Naive thymus-derived CD4-positive, alpha-beta T cell (primary cell): ENCODE data around the gene UMAD1. TPM values are rescaled to one million over a fixed set of nuclear protein-coding genes. Genes with fewer than 3 reads are reported as not detected.

ENCODE experiments used
- ATAC-seq: fragments of 150-1000 bp; cut with Tn5 transposase; 2 replicates; pipeline ENCODE4 v1.10.0; 2021; ENCODE audit warnings: mild to moderate bottlenecking, moderate library complexity
- CTCF ChIA-PET: fragments of 350-600 bp; sonication (Branson Sonifier 250); formaldehyde crosslinking; loops from one replicate; lab custom pipeline; 2021; ENCODE audit warnings: antibody characterized with exemption; lab: Charles Lee
- POLR2A ChIA-PET: fragments of 350-600 bp; sonication (Branson Sonifier 250); formaldehyde crosslinking; loops from one replicate; lab custom pipeline; 2021; ENCODE audit warnings: antibody characterized with exemption, inconsistent platforms; lab: Charles Lee
- DNase-seq, 9 donors: peaks; one replicate each; pipeline versions ENCODE4 v3.0.0 to v3.0.0-alpha.2; 2020 to 2022; ENCODE audit warnings: mixed read lengths in 1 of 9
- H3K27ac ChIP-seq: one replicate; pipeline ENCODE4 v1.7.0; 2013; ENCODE audit warnings: mild to moderate bottlenecking, low read depth, low read length, moderate library complexity
- H3K27me3 ChIP-seq, 2 donors: one replicate each; pipeline ENCODE4 v1.7.0; 2013; ENCODE audit warnings: low read length in 2 of 2, mild to moderate bottlenecking in 2 of 2, moderate library complexity in 2 of 2; ENCODE audit not compliant: control insufficient read depth in 2 of 2, insufficient read depth in 2 of 2
- H3K36me3 ChIP-seq, 3 experiments: 1 replicate in 2 of 3; 2 replicates in 1 of 3; pipeline ENCODE4 v1.7.0; 2013; ENCODE audit warnings: low read length in 3 of 3, mild to moderate bottlenecking in 3 of 3, moderate library complexity in 1 of 3; ENCODE audit not compliant: insufficient read depth in 3 of 3, control insufficient read depth in 2 of 3
- H3K4me1 ChIP-seq, 2 donors: one replicate each; pipeline ENCODE4 v1.7.0; 2013; ENCODE audit warnings: low read length in 2 of 2, mild to moderate bottlenecking in 2 of 2, moderate library complexity in 1 of 2; ENCODE audit not compliant: control insufficient read depth in 2 of 2, insufficient read depth in 2 of 2
- H3K4me3 ChIP-seq: 2 replicates; pipeline ENCODE4 v1.7.0; 2013; ENCODE audit warnings: mild to moderate bottlenecking, low read length
- H3K9me3 ChIP-seq, 3 experiments: 1 replicate in 2 of 3; 2 replicates in 1 of 3; pipeline ENCODE4 v1.7.0; 2013; ENCODE audit warnings: low read length in 3 of 3; ENCODE audit not compliant: control insufficient read depth in 2 of 3
- H3K27ac Mint-ChIP-seq, 9 donors: one replicate each; pipeline ENCODE4 v1.8.0; 2020 to 2022; ENCODE audit warnings: mixed read lengths in 9 of 9, mild to moderate bottlenecking in 8 of 9, moderate library complexity in 5 of 9, inconsistent platforms in 2 of 9
- H3K27me3 Mint-ChIP-seq, 5 donors: one replicate each; pipeline ENCODE4 v1.8.0; 2021 to 2022; ENCODE audit warnings: mixed read lengths in 5 of 5, mild to moderate bottlenecking in 1 of 5
- H3K36me3 Mint-ChIP-seq, 5 donors: one replicate each; pipeline ENCODE4 v1.8.0; 2020 to 2022; ENCODE audit warnings: mixed read lengths in 5 of 5, mild to moderate bottlenecking in 3 of 5, inconsistent platforms in 1 of 5
- H3K4me1 Mint-ChIP-seq, 7 donors: one replicate each; pipeline ENCODE4 v1.8.0; 2020 to 2022; ENCODE audit warnings: mixed read lengths in 7 of 7, mild to moderate bottlenecking in 3 of 7, inconsistent platforms in 1 of 7
- H3K4me3 Mint-ChIP-seq, 10 donors: one replicate each; pipeline ENCODE4 v1.8.0; 2020 to 2022; ENCODE audit warnings: mild to moderate bottlenecking in 10 of 10, mixed read lengths in 10 of 10, moderate library complexity in 6 of 10, inconsistent platforms in 2 of 10
- H3K9me3 Mint-ChIP-seq, 11 donors: one replicate each; pipeline ENCODE4 v1.8.0; 2020 to 2022; ENCODE audit warnings: mixed read lengths in 11 of 11, mild to moderate bottlenecking in 4 of 11, inconsistent platforms in 1 of 11, moderate library complexity in 1 of 11
- intact Hi-C, 2 donors: fragments of 100-400 bp; cut with micrococcal nuclease; formaldehyde crosslinking; loops; one replicate each; pipeline ENCODE4 v1.15.1; 2023
- polyA plus RNA-seq, 2 donors: library from polyadenylated mRNA; unstranded; fragments of 300-500 nt; fragmentation: Illumina TruSeq; gene quantifications; one replicate each; pipeline ENCODE4 v1.2.3, GENCODE V29; 2021
- total RNA-seq, 6 experiments: library from RNA in 5 of 6; stranded (reverse) in 5 of 6; gene quantifications; 1 replicate in 5 of 6; 2 replicates in 1 of 6; pipeline ENCODE4 v1.2.3 and lab custom pipeline; 2021 to 2026

Gene UMAD1
- total and polyA plus RNA-seq, 7 experiments from 2014 or later: 11.4 to 28.6 (median 25.2) TPM

DNA sequence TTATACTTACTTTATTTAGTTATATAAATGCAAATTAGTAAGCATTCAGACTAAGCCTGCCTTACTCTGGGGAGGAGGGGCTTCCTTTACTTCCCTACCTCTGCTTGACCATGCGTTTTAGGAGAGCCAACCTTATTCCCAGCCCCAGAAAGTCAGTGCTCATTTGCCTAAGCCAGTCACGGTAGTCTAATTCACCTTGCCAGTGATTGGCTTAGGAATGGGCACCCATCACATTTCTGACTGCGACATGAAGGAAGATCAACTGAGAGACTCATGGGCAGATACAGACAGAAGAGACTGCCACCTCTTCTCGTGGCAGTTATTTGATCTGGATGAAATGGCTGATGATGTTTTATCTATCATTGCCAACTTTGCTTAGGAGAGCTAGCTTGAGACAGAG is 48.4 kb downstream of the UMAD1 start:
- Mint-ChIP-seq H3K9me3 (peaks cover 0 to 1% (median 0%) of the 10 kb centered on the region in 11 donors), H3K27me3 (no peaks in the 10 kb centered on the region), H3K4me1 (peaks cover 8 to 48% (median 29%) of the 10 kb centered on the region in 7 donors), H3K36me3 (peaks cover 0 to 23% (median 12%) of the 10 kb centered on the region in 5 donors), H3K27ac (no peak overlapping the region), H3K4me3 (no peak overlapping the region)
- H3K36me3 ChIP-seq: no peaks in the 10 kb centered on the region
- ChIA-PET CTCF (interaction anchor here (0.6 to 3.9 kb wide), 4 partner anchors 8 to 608 kb away, joined by 3 to 12 read pairs (median 6); no protein-coding TSS in a partner anchor), POLR2A (interaction anchor here (1.1 kb wide), 1 partner anchor 8 kb away, joined by 3 read pairs; no protein-coding TSS in a partner anchor)
- peaks cover 0 to 7% of the 10 kb centered on the region in 2 donors for H3K4me1 ChIP-seq
- no peak for ATAC-seq
- H3K27ac ChIP-seq: no peak overlapping the region
- H3K27me3 ChIP-seq: no peaks in the 10 kb centered on the region
- intact Hi-C loops: loop anchor here in 1 of 2 donors (10.0 kb wide), 1 partner anchor 584 kb away; no protein-coding TSS in a partner anchor
- H3K9me3 ChIP-seq: no peaks in the 10 kb centered on the region
- no peak for DNase-seq
- no peak overlapping the region for H3K4me3 ChIP-seq

DNA sequence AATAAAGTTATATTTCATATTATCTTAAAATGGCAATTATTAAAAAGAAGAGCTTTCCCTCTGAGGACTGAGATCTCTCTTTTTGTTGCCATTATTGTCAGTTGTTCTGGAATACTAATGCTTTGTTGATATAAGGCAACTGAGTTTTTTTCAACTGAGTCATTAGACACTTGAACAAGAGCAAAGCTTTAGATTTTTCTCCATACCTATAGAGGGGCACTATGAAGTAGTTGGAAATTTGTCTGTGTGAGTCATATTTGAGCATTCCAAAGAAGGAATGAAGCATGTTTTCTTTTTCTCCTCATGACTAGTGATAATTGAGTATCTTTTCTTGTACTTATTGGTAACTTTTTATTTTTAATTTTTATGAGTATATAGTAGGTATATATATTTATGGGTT is 53.3 kb downstream of the UMAD1 start:
- POLR2A ChIA-PET: no interaction called here
- peaks cover 0 to 35% (median 13%) of the 10 kb centered on the region in 7 donors for H3K4me1 Mint-ChIP-seq

DNA sequence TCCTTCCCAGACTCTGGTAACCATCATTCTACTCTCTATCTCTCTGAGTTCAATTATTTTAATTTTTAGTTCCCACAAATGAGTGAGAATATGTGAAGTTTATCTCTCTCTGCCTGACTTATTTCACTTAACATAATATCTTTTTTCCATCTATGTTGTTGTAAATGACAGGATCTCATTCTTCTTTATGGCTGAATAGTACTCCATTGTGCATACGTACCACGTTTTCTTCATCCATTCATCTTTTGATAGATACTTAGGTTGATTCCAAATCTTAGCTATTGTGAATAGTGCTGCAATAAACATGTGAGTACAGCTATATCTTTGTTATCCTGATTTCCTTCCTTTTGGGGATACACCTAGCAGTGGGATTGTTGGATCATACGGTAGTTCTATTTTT is 54.0 kb downstream of the UMAD1 start:
- CTCF ChIA-PET: interaction anchor here (1.4 kb wide), 1 partner anchor 13 kb away, joined by 3 read pairs; no protein-coding TSS in a partner anchor

More for the DNA sequence above, 53.3 kb downstream of the UMAD1 start:
- no peaks in the 10 kb centered on the region for H3K36me3 ChIP-seq
- Mint-ChIP-seq H3K9me3 (peaks cover 0 to 6% (median 0%) of the 10 kb centered on the region in 11 donors), H3K27me3 (no peaks in the 10 kb centered on the region), H3K4me3 (no peak overlapping the region), H3K36me3 (peaks cover 0 to 35% (median 26%) of the 10 kb centered on the region in 5 donors), H3K27ac (no peak overlapping the region)
- no peak overlapping the region for H3K27ac ChIP-seq
- no peaks in the 10 kb centered on the region for H3K27me3 ChIP-seq
- H3K4me1 ChIP-seq: peaks cover 0 to 7% of the 10 kb centered on the region in 2 donors
- H3K4me3 ChIP-seq: no peak overlapping the region
- ATAC-seq: no peak
- intact Hi-C loops: no loop called here
- no peak for DNase-seq
- CTCF ChIA-PET: interaction anchor here (1.4 kb wide), 1 partner anchor 12 kb away, joined by 3 read pairs; no protein-coding TSS in a partner anchor
- no peaks in the 10 kb centered on the region for H3K9me3 ChIP-seq

DNA sequence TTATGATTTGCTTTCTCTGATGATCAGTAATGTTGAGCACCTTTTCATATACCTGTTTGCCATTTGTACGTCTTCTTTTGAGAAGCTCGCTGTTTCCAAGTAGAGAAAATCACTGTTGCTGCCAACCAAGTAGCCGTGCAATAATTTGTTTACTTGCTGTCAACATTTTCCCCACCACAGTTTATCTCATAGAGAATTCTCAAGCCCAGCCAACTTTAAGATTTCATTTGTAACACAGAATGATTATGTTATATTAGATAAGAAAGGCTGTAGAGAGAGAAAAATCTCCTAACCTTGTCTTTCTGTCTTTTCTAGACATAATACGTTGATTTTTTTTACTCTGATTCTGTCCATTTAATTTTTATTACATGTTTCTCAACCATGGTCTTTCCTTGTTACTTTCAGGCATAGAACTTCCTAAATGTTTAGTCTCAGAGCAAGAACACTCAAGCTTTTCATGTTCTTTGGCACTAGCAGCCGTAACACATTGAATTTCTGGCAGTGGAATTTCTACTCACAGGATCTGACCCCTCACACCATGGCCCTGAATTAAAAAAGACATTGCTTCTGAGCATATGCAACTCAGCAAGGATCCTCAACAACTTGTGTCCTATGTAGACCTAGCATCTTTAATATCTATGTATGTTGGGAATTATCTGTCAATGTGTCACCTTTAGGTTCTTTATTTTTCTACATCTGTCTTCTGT is 54.7 kb downstream of the UMAD1 start:
- no peaks in the 10 kb centered on the region for H3K27me3 Mint-ChIP-seq
- no peak overlapping the region for H3K27ac ChIP-seq
- peaks cover 5 to 35% (median 19%) of the 10 kb centered on the region in 7 donors for H3K4me1 Mint-ChIP-seq
- no peaks in the 10 kb centered on the region for H3K9me3 ChIP-seq
- ChIA-PET CTCF (no interaction called here), POLR2A (no interaction called here)
- intact Hi-C loops: loop anchor here in 1 of 2 donors (5.0 kb wide), 1 partner anchor 37 kb away; no protein-coding TSS in a partner anchor
- peaks cover 3 to 7% of the 10 kb centered on the region in 2 donors for H3K4me1 ChIP-seq
- H3K4me3 ChIP-seq: no peak overlapping the region
- DNase-seq: no peak
- H3K36me3 ChIP-seq: no peaks in the 10 kb centered on the region
- H3K27ac Mint-ChIP-seq: no peak overlapping the region
- no peak for ATAC-seq
- peaks cover 0 to 36% (median 26%) of the 10 kb centered on the region in 5 donors for H3K36me3 Mint-ChIP-seq
- H3K4me3 Mint-ChIP-seq: no peak overlapping the region
- H3K9me3 Mint-ChIP-seq: peaks cover 0 to 6% (median 0%) of the 10 kb centered on the region in 11 donors
- no peaks in the 10 kb centered on the region for H3K27me3 ChIP-seq

More for the DNA sequence above, 54.0 kb downstream of the UMAD1 start:
- intact Hi-C loops: no loop called here
- Mint-ChIP-seq H3K4me3 (no peak overlapping the region), H3K27me3 (no peaks in the 10 kb centered on the region), H3K27ac (no peak overlapping the region), H3K4me1 (peaks cover under 1 to 30% (median 13%) of the 10 kb centered on the region in 7 donors), H3K36me3 (peaks cover 0 to 33% (median 26%) of the 10 kb centered on the region in 5 donors), H3K9me3 (peaks cover 0 to 6% (median 0%) of the 10 kb centered on the region in 11 donors)
- Histone ChIP-seq H3K36me3 (no peaks in the 10 kb centered on the region), H3K27ac (no peak overlapping the region), H3K4me1 (peaks cover 2 to 7% of the 10 kb centered on the region in 2 donors), H3K9me3 (no peaks in the 10 kb centered on the region), H3K4me3 (no peak overlapping the region), H3K27me3 (no peaks in the 10 kb centered on the region)
- DNase-seq (no peak), ATAC-seq (no peak)
- POLR2A ChIA-PET: no interaction called here

DNA sequence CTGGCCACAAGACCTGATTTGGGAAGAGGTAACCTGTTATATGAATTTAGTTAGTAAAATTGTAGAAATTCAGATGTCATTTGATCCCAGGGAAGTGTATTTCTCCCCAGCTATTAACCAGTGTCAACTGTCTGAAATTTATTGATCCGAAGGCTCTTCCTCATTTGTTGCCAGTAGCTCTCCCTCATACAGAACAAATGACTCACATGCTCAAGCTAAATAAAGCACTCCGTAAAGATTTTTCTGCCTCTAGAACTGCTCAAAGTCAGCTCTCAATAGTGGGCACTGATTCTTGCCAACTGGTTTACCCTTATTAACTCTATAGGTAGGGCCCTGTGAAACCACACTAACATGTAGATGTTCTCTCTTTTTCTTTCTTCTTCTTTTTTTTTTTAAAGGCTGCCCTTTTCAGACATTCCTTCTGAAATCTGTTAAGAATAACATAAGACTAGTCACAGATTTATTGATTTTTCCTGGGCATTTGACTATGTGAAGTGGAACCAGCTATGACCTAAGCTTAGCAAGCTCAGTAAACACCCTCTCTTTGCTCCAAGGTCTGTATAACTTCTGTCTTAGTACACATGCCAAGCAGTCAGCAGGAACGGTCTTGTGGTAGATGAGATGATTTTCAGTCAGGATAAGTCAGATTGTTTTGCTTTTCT is 56.0 kb downstream of the UMAD1 start:
- Histone ChIP-seq H3K9me3 (no peaks in the 10 kb centered on the region), H3K36me3 (no peaks in the 10 kb centered on the region), H3K27ac (no peak overlapping the region), H3K27me3 (no peaks in the 10 kb centered on the region), H3K4me3 (no peak overlapping the region), H3K4me1 (peaks cover 3 to 7% of the 10 kb centered on the region in 2 donors)
- no peaks in the 10 kb centered on the region for H3K27me3 Mint-ChIP-seq
- ATAC-seq (no peak), DNase-seq (no peak)
- peaks cover 0 to 32% (median 26%) of the 10 kb centered on the region in 5 donors for H3K36me3 Mint-ChIP-seq
- H3K4me3 Mint-ChIP-seq: no peak overlapping the region
- peaks cover 6 to 43% (median 24%) of the 10 kb centered on the region in 7 donors for H3K4me1 Mint-ChIP-seq
- ChIA-PET CTCF (interaction anchor here (0.9 kb wide), 1 partner anchor 345 kb away, joined by 10 read pairs; no protein-coding TSS in a partner anchor), POLR2A (no interaction called here)
- H3K9me3 Mint-ChIP-seq: peaks cover 0 to 6% (median 0%) of the 10 kb centered on the region in 11 donors
- intact Hi-C loops: loop anchor here in 1 of 2 donors (5.0 kb wide), 1 partner anchor 36 kb away; no protein-coding TSS in a partner anchor
- no peak overlapping the region for H3K27ac Mint-ChIP-seq

DNA sequence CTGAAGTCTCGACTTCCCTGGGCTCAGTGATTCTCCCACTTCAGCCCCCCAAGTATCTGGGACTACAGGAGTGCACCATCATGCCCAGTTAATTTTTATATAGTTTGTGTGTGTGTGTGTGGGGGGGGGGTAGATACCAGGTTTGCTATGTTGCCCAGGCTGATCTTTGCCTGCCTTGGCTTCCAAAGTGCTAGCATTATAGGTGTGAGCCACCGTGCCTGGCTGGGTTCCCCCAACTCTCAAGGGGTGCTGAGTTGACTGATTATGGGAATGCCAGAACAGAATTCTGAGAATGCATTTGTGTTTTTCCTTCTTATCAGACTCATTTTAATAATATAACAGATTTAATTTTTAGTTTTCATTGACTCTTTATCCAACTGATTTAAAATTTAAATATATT is 58.4 kb downstream of the UMAD1 start:
- H3K4me1 Mint-ChIP-seq: peaks cover 6 to 47% (median 24%) of the 10 kb centered on the region in 7 donors

More for the DNA sequence above, 58.4 kb downstream of the UMAD1 start:
- H3K36me3 ChIP-seq: no peaks in the 10 kb centered on the region
- POLR2A ChIA-PET: no interaction called here
- ATAC-seq (no peak), DNase-seq (no peak)
- H3K9me3 Mint-ChIP-seq: peaks cover 0 to 6% (median 0%) of the 10 kb centered on the region in 11 donors
- H3K27me3 ChIP-seq: no peaks in the 10 kb centered on the region
- H3K4me1 ChIP-seq: peaks cover 3 to 7% of the 10 kb centered on the region in 2 donors
- H3K4me3 Mint-ChIP-seq: no peak overlapping the region
- peaks cover 0 to 33% (median 20%) of the 10 kb centered on the region in 5 donors for H3K36me3 Mint-ChIP-seq
- no peak overlapping the region for H3K27ac ChIP-seq
- H3K27me3 Mint-ChIP-seq: no peaks in the 10 kb centered on the region
- no peak overlapping the region for H3K4me3 ChIP-seq
- CTCF ChIA-PET: interaction anchor here (0.7 kb wide), 1 partner anchor 124 kb away, joined by 4 read pairs; no protein-coding TSS in a partner anchor
- no peak overlapping the region for H3K27ac Mint-ChIP-seq
- H3K9me3 ChIP-seq: no peaks in the 10 kb centered on the region
- intact Hi-C loops: loop anchor here in 1 of 2 donors (5.0 kb wide), 1 partner anchor 33 kb away; no protein-coding TSS in a partner anchor
